Measurements from ENCODE around the gene LRRN2.
"Not testable (repeated sequence)": the region's sequence is repeated elsewhere in the genome, so short reads cannot be mapped to it uniquely, and the experiment has no call there.

The LRRN2 gene

DNA sequence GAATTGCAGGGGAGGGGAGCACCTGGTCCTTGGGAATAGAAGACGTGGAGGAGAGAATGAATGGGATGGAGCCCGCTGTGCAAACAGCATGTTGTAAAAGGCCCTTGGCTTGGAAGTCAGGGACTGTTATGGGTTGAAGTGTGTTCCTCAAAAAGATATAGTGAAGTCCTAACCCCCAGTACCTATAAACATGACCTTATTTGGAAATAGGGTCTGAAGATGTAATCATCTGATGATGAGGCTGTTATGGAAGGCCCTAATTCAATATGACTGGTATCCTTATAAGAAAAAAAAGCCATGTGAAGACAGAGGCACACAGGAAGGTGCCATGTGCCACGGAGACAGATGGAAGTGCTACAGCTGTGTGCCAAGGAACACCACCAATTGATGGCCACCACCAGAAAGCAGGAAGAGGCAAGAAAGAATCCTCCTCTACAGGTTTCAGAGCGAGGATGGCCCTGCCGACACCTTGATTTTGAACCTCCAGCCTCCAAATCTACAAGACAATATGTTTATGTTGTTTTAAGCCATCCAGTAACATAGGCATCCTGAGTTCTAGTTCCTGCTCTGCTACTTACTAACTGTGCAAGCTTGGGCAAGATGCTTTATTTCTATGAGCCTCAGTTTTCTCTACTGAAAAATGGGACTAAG lies 51.2 kb downstream of the LRRN2 start:
- Histone ChIP-seq H3K9ac (ENCODE audit: low read depth, low read length) (no peak overlapping the region), H3K36me3 (ENCODE audit: control insufficient read depth, insufficient read depth, low read length) (no peaks in the 10 kb centered on the region), H3K4me3 (ENCODE audit: low read depth, low read length) (no peak overlapping the region), H3K9me3 (ENCODE audit: control insufficient read depth, insufficient read depth, low read length) (no peaks in the 10 kb centered on the region), H3K27me3 (ENCODE audit: control insufficient read depth, insufficient read depth, low read length) (no peaks in the 10 kb centered on the region), H3K4me1 (ENCODE audit: control insufficient read depth, insufficient read depth, low read length) (no peaks in the 10 kb centered on the region)

DNA sequence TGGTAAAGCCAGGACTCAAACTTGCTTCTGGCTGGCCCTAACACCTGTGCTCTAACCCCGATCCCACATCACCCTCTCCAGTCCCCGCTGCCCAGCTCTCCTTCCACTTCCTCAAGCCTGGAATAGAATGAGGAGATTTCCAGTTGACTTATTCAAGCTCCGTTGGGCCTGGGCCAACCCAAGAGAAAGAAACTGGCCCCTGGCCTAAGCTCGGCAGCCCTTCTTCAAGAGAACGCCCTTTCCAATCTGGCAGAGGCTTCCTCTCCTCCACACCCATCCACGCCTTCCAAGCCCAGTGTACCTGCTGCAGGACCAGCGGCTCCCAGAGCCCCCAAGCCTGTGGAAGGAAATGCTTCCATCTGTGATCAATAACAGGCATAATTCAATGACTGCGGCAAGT lies 51.9 kb downstream of the LRRN2 start:
- Histone ChIP-seq H3K4me3 (ENCODE audit: low read depth, low read length) (no peak overlapping the region), H3K27me3 (ENCODE audit: control insufficient read depth, insufficient read depth, low read length) (no peaks in the 10 kb centered on the region), H3K9ac (ENCODE audit: low read depth, low read length) (no peak overlapping the region), H3K9me3 (ENCODE audit: control insufficient read depth, insufficient read depth, low read length) (no peaks in the 10 kb centered on the region), H3K4me1 (ENCODE audit: control insufficient read depth, insufficient read depth, low read length) (no peaks in the 10 kb centered on the region), H3K36me3 (ENCODE audit: control insufficient read depth, insufficient read depth, low read length) (no peaks in the 10 kb centered on the region)

DNA sequence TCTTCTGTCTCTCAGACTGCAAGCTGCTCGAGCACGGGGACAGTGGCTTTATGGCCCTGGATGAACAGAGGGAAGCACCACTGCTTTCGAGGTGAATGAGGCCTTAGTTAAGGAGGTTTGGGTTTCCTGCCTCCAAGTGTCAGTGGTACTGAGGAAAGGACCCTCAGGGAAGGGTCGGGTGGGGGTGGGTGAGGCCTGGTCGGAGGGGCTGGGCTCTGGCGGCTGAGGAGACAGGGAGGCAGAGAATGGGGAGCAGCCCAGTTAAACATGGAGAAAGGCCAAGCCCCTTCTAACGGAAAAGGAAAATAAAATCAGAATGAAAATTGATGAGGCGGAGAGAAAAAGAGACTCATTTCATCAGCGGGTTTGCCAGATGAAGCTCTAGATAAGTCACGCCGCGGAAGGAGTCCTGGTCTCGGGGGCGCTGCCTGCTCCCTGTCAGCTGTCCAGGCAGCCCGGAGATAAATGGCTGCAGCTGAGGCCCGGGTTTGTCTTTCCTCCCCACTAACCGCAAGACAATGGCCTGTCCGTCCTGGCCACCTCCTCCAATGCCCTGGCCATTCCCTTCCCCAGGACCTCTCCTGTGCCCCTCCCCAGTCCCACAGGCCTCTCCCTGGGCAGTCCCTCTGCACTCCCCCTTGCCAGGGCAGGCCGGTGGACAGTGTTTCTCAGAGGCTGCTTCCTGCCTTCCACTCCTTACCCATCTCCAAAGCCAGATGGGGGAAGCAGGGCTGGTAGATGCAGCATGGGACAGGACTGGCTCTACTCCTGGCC lies 55.2 kb downstream of the LRRN2 start:
- H3K4me3 ChIP-seq (ENCODE audit: low read depth, low read length), result no peak overlapping the region
- H3K36me3 ChIP-seq (ENCODE audit: control insufficient read depth, insufficient read depth, low read length), result no peaks in the 10 kb centered on the region
- no peaks in the 10 kb centered on the region for H3K4me1 ChIP-seq (ENCODE audit: control insufficient read depth, insufficient read depth, low read length)
- no peaks in the 10 kb centered on the region for H3K27me3 ChIP-seq (ENCODE audit: control insufficient read depth, insufficient read depth, low read length)
- no peaks in the 10 kb centered on the region for H3K9me3 ChIP-seq (ENCODE audit: control insufficient read depth, insufficient read depth, low read length)
- no peak overlapping the region for H3K9ac ChIP-seq (ENCODE audit: low read depth, low read length)

DNA sequence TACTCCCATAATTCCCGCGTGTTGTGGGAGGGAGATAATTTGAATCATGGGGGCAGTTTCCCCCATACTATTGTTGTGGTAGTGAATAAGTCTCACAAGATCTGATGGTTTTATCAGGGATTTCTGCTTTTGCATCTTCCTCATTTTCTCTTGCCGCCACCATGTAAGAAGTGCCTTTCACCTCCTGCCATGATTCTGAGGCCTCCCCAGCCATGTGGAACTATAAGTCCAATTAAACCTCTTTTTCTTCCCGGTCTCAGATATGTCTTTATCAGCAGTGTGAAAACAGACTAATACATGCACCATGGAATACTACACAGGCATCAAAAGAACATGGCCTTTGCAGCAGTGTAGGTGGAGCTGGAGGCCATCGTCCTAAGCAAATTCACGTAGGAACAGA lies 56.1 kb downstream of the LRRN2 start:
- not testable (repeated sequence) for H3K4me1 ChIP-seq (ENCODE audit: control insufficient read depth, insufficient read depth, low read length); H3K36me3 ChIP-seq (ENCODE audit: control insufficient read depth, insufficient read depth, low read length); H3K27me3 ChIP-seq (ENCODE audit: control insufficient read depth, insufficient read depth, low read length); H3K9ac ChIP-seq (ENCODE audit: low read depth, low read length); H3K9me3 ChIP-seq (ENCODE audit: control insufficient read depth, insufficient read depth, low read length); H3K4me3 ChIP-seq (ENCODE audit: low read depth, low read length)

DNA sequence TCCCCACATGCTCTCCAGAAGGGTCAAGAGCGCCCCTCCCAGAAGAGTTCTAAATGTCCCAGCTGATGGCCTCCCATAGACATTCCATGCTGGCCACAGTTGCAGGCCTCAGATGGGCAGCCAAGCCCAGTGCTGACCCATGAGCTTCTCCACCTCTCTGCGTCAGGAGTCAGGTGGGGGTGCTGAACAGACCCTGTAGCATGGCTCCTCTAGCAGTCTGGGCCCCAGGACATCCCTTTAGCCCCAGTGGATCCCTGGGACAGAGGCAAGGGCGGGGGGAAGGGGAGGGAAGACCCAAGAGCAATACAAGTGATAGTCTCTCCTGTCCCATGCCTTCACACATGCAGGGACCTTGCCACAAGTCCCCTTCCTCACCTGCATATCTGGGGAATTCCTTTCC lies 56.7 kb downstream of the LRRN2 start:
- Histone ChIP-seq H3K9ac (ENCODE audit: low read depth, low read length) (no peak overlapping the region), H3K9me3 (ENCODE audit: control insufficient read depth, insufficient read depth, low read length) (no peaks in the 10 kb centered on the region), H3K36me3 (ENCODE audit: control insufficient read depth, insufficient read depth, low read length) (no peaks in the 10 kb centered on the region), H3K27me3 (ENCODE audit: control insufficient read depth, insufficient read depth, low read length) (no peaks in the 10 kb centered on the region), H3K4me1 (ENCODE audit: control insufficient read depth, insufficient read depth, low read length) (peaks cover 6% of the 10 kb centered on the region), H3K4me3 (ENCODE audit: low read depth, low read length) (no peak overlapping the region)

DNA sequence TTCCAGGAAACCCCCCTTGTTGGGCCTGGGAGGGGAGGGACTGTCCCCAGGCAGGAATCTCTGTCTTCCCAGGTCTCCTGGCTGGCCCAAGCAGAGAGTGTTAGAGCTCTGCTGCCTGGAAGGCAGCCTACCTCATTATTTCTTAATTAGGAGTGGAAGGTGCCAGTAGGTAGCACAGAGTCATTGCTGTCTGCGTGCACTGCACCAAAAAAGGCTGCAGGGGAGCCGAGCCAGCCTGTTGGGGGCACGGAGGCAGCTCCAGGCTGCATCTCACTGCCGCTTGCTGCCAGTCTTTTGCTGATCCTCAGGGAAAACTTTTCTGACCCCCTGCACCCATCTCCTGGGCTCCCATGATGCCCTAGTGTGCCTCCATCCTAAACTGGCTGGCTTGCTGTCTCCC lies 58.1 kb downstream of the LRRN2 start:
- H3K4me1 ChIP-seq (ENCODE audit: control insufficient read depth, insufficient read depth, low read length), result peaks cover 7% of the 10 kb centered on the region
- H3K36me3 ChIP-seq (ENCODE audit: control insufficient read depth, insufficient read depth, low read length), result no peaks in the 10 kb centered on the region
- no peak overlapping the region for H3K9ac ChIP-seq (ENCODE audit: low read depth, low read length)
- H3K4me3 ChIP-seq (ENCODE audit: low read depth, low read length), result no peak overlapping the region
- no peaks in the 10 kb centered on the region for H3K27me3 ChIP-seq (ENCODE audit: control insufficient read depth, insufficient read depth, low read length)
- no peaks in the 10 kb centered on the region for H3K9me3 ChIP-seq (ENCODE audit: control insufficient read depth, insufficient read depth, low read length)

DNA sequence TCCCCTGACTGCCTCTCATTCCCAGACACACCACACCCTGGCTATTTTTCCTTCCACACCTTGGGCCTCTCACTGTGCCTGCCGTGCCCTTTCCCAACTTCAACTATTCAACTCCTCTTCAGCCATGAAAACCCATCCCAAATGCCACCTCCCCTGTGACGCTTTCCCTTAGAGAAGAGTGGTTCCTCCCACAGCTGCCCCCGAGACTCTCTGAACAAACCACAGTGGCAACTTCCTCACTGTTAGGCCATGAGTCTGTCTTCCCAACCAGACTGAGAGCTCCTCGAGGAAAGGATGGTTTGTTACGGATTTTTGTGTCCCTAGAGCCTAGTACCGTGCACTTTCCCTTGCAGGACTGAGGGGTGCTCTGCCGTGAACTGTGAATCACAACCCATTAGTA lies 59.2 kb downstream of the LRRN2 start:
- Histone ChIP-seq H3K9ac (ENCODE audit: low read depth, low read length) (no peak overlapping the region), H3K36me3 (ENCODE audit: control insufficient read depth, insufficient read depth, low read length) (no peaks in the 10 kb centered on the region), H3K9me3 (ENCODE audit: control insufficient read depth, insufficient read depth, low read length) (no peaks in the 10 kb centered on the region), H3K4me3 (ENCODE audit: low read depth, low read length) (no peak overlapping the region), H3K4me1 (ENCODE audit: control insufficient read depth, insufficient read depth, low read length) (peaks cover 7% of the 10 kb centered on the region), H3K27me3 (ENCODE audit: control insufficient read depth, insufficient read depth, low read length) (no peaks in the 10 kb centered on the region)

DNA sequence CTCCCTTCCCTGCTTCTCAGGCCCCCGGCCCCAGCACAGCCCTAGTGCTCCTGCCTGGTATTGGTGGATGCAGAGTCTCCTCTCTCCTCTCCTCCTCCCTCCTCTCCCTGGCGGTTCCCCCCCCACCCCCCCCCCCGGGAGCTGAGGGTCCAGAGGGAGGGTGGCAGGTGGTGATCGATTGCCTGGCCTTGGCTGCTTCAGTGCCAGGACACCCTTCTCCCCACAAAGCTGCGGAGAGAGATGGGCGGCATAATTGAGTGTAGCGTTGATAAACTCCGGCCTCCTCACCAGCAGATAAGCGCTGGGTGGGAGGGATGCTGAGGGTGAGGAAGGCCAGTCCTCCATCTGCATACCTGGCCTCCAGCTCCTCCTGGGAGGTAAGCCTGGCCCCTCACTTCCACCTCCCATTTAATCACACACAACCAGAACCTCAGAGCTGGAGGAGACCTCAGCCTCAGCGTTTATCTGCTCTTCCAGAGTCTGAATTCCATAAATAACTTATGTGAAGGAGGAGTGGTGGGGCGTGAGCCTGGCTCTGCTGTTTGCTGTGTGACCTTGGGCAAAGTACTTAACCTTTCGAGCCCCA lies 60.8 kb downstream of the LRRN2 start:
- H3K4me1 ChIP-seq (ENCODE audit: control insufficient read depth, insufficient read depth, low read length), result peaks cover 7% of the 10 kb centered on the region

DNA sequence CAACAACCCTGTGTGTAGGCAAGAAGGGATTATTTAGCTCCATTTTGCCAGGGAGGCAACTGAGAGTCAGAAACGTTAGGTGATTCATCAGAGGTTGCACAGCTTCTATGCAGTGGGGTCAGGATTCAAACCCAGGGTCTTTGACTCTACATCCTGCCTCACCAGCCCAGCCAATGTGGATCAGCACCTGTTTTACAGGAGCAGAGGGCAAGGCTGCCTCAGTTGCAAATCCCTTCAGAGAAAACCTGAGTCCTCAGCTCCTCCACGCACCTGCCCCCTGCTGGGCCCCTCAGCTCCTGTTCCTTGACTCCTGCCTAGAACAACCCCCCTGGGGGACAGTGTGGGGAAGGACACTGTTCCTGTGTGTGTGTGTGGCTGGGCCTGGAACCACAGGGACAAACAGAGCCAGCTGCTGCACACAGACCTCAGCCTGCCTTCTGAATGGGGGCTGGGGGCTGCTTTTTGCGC lies 61.6 kb downstream of the LRRN2 start:
- Histone ChIP-seq H3K9me3 (ENCODE audit: control insufficient read depth, insufficient read depth, low read length) (no peaks in the 10 kb centered on the region), H3K27me3 (ENCODE audit: control insufficient read depth, insufficient read depth, low read length) (no peaks in the 10 kb centered on the region), H3K4me1 (ENCODE audit: control insufficient read depth, insufficient read depth, low read length) (peaks cover 7% of the 10 kb centered on the region), H3K4me3 (ENCODE audit: low read depth, low read length) (no peak overlapping the region), H3K9ac (ENCODE audit: low read depth, low read length) (no peak overlapping the region), H3K36me3 (ENCODE audit: control insufficient read depth, insufficient read depth, low read length) (no peaks in the 10 kb centered on the region)

More for the DNA sequence above, 60.8 kb downstream of the LRRN2 start:
- Histone ChIP-seq H3K36me3 (ENCODE audit: control insufficient read depth, insufficient read depth, low read length) (no peaks in the 10 kb centered on the region), H3K9ac (ENCODE audit: low read depth, low read length) (no peak overlapping the region), H3K4me3 (ENCODE audit: low read depth, low read length) (no peak overlapping the region), H3K27me3 (ENCODE audit: control insufficient read depth, insufficient read depth, low read length) (no peaks in the 10 kb centered on the region), H3K9me3 (ENCODE audit: control insufficient read depth, insufficient read depth, low read length) (no peaks in the 10 kb centered on the region)

DNA sequence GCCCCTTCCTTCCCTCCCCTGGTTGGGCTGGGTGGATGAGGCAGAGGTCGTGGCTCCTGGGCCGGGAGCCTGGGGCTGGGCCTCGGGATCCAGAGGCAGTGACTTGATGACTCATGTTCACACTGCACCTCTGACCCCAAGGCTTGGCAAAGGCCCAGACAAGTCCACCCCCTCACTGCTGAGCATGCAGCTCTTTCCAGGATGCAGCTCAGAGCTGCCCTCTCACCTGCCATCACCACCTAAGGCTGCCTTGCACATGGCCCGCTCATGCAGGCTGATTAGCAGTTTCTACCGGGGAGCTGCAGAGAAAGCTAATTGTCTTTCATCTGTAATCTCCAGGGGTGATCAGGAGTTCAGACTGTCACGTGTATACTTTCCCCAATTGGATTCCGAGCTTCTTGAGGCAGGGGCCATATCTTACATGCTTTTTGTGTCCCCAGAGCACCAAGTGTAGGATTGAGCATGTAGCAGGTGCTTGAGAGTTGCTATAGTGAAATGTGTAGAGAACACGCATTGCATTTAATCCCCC lies 62.1 kb downstream of the LRRN2 start:
- no peaks in the 10 kb centered on the region for H3K27me3 ChIP-seq (ENCODE audit: control insufficient read depth, insufficient read depth, low read length)
- peaks cover 7% of the 10 kb centered on the region for H3K4me1 ChIP-seq (ENCODE audit: control insufficient read depth, insufficient read depth, low read length)
- no peak overlapping the region for H3K9ac ChIP-seq (ENCODE audit: low read depth, low read length)
- H3K36me3 ChIP-seq (ENCODE audit: control insufficient read depth, insufficient read depth, low read length), result no peaks in the 10 kb centered on the region
- no peak overlapping the region for H3K4me3 ChIP-seq (ENCODE audit: low read depth, low read length)
- H3K9me3 ChIP-seq (ENCODE audit: control insufficient read depth, insufficient read depth, low read length), result no peaks in the 10 kb centered on the region

DNA sequence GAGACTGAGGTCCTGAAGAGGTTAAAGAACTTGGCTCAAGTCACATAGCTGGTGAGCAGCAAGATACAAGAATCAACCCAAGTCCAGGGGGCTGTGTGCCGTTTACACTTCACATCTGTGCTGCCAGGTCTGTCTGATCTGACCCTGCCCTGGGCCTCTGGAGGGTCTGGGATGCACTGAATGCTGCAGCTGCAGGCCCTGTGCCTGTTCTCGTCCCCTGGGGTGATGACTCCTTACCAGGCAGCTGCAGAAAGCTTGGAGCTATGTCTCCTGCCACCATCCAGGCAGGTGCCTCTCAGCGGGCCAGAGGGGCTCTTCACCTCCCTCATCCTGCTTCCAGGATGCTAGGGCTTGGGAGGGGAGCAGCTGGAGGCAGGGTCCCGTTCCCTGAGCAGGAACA lies 63.5 kb downstream of the LRRN2 start:
- peaks cover 7% of the 10 kb centered on the region for H3K4me1 ChIP-seq (ENCODE audit: control insufficient read depth, insufficient read depth, low read length)
- no peaks in the 10 kb centered on the region for H3K36me3 ChIP-seq (ENCODE audit: control insufficient read depth, insufficient read depth, low read length)
- no peak overlapping the region for H3K9ac ChIP-seq (ENCODE audit: low read depth, low read length)
- H3K4me3 ChIP-seq (ENCODE audit: low read depth, low read length), result no peak overlapping the region
- H3K9me3 ChIP-seq (ENCODE audit: control insufficient read depth, insufficient read depth, low read length), result no peaks in the 10 kb centered on the region
- H3K27me3 ChIP-seq (ENCODE audit: control insufficient read depth, insufficient read depth, low read length), result no peaks in the 10 kb centered on the region

DNA sequence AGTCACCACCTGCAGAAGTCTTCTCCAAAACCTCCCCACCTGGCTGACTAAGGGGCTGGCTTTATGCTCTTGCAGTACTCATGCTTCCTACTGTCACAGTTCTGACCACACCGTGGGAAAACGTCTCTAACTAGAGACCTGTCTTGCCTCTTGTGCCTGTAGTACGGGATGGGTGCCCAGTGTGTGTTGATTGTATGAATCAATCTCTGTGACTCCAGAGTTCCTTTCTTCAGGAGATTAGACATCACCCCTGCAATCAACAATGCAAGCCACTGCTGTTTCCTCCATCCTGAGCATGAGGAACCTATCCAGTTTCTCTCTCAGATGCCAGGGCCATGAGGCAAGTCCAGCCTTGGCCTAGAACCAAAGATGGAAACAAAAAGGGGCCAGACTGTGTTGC lies 64.1 kb downstream of the LRRN2 start:
- no peak overlapping the region for H3K4me3 ChIP-seq (ENCODE audit: low read depth, low read length)
- no peaks in the 10 kb centered on the region for H3K36me3 ChIP-seq (ENCODE audit: control insufficient read depth, insufficient read depth, low read length)
- H3K27me3 ChIP-seq (ENCODE audit: control insufficient read depth, insufficient read depth, low read length), result no peaks in the 10 kb centered on the region
- H3K9ac ChIP-seq (ENCODE audit: low read depth, low read length), result no peak overlapping the region
- no peaks in the 10 kb centered on the region for H3K9me3 ChIP-seq (ENCODE audit: control insufficient read depth, insufficient read depth, low read length)
- peaks cover 7% of the 10 kb centered on the region for H3K4me1 ChIP-seq (ENCODE audit: control insufficient read depth, insufficient read depth, low read length)

Data from iPS-15b (cell line).